ENCODE data around the gene ZBTB26. TPM values are rescaled to one million over a fixed set of nuclear protein-coding genes. Genes with fewer than 3 reads are reported as not detected.

The ZBTB26 gene
- total and polyA plus RNA-seq, 10 of the 15 experiments (the other 5 are each of a cell fraction or from before 2014, with no cell fraction given), result 1.8 to 19.5 (median 4.5) TPM

DNA sequence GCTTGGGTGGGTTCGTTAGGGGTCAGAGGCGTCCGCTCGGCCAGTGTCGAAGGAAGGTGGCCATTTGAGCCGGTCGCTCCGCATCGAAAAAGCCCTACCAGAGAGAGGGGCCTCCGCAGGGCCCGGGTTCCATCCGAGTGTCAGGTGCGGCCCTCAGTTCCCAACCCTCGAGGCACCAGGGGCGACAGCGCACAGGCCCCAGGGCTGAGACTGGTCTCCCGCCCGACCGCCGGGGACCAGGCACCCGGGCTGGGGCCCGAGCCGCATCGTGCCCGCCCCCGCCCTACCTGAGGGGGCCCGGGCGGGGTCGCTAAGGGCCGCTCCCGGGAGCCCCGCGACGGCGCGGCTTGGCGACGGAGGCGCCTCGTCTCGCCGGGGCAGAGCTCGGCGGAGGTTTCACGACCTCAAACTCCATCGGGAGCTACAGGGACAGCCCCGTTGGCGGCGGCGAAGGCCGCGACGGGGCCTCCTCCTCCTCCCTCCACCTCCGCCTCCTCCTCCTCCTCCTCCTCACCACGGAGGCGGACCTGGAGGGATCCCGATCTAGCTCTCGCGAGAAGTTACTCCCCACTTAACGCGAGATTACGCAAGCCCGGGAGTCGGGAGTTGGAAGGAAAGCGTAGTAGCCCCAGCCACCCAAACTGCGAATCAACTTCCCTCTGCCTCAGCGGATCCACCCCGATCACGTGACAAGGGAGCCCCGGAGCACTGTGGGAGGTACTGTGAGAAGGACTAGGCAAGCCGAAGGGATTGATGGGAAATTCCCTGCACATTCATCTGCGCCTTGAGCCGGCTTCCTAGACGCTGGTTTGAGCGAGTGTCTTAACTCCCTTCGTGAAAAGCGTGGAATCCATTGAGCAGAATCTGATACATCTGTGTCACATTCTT is 26.2 kb downstream of the ZBTB26 start, which contains the start of gene RC3H2 (continued):
- no peak for TF ChIP-seq PAX5 (IDR thresholded peaks at IDR 0.05; ENCODE audit: borderline replicate concordance, low read depth, low read length)
- TF ChIP-seq BHLHE40 (IDR thresholded peaks at IDR 0.05; ENCODE audit: borderline replicate concordance in 1 of 2, low read depth in 2 of 2, low read length in 1 of 2), result peak; percentile 85 to 95
- TF ChIP-seq, protein P1, sequence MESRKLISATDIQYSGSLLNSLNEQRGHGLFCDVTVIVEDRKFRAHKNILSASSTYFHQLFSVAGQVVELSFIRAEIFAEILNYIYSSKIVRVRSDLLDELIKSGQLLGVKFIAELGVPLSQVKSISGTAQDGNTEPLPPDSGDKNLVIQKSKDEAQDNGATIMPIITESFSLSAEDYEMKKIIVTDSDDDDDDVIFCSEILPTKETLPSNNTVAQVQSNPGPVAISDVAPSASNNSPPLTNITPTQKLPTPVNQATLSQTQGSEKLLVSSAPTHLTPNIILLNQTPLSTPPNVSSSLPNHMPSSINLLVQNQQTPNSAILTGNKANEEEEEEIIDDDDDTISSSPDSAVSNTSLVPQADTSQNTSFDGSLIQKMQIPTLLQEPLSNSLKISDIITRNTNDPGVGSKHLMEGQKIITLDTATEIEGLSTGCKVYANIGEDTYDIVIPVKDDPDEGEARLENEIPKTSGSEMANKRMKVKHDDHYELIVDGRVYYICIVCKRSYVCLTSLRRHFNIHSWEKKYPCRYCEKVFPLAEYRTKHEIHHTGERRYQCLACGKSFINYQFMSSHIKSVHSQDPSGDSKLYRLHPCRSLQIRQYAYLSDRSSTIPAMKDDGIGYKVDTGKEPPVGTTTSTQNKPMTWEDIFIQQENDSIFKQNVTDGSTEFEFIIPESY (IDR thresholded peaks at IDR 0.05), result no peak
- peak; percentile 58 for TF ChIP-seq PKNOX1 (IDR thresholded peaks at IDR 0.05)
- peak; percentile 77 for TF ChIP-seq RELB (IDR thresholded peaks at IDR 0.05; ENCODE audit: low read depth)
- peak; percentile 67; the same call in 1 of the 2 replicates for TF ChIP-seq ZNF207 (IDR thresholded peaks at IDR 0.05; ENCODE audit: borderline replicate concordance)
- peak; percentile 96; the same call in 1 of the 2 replicates for TF ChIP-seq NFXL1 (IDR thresholded peaks at IDR 0.05; ENCODE audit: borderline replicate concordance)
- peak; percentile 71; the same call in 1 of the 2 replicates for TF ChIP-seq PML (IDR thresholded peaks at IDR 0.05; ENCODE audit: low read length)
- peak; percentile 94 for TF ChIP-seq POLR2A (IDR thresholded peaks at IDR 0.05; ENCODE audit: low read depth, low read length)
- TF ChIP-seq, protein P2, sequence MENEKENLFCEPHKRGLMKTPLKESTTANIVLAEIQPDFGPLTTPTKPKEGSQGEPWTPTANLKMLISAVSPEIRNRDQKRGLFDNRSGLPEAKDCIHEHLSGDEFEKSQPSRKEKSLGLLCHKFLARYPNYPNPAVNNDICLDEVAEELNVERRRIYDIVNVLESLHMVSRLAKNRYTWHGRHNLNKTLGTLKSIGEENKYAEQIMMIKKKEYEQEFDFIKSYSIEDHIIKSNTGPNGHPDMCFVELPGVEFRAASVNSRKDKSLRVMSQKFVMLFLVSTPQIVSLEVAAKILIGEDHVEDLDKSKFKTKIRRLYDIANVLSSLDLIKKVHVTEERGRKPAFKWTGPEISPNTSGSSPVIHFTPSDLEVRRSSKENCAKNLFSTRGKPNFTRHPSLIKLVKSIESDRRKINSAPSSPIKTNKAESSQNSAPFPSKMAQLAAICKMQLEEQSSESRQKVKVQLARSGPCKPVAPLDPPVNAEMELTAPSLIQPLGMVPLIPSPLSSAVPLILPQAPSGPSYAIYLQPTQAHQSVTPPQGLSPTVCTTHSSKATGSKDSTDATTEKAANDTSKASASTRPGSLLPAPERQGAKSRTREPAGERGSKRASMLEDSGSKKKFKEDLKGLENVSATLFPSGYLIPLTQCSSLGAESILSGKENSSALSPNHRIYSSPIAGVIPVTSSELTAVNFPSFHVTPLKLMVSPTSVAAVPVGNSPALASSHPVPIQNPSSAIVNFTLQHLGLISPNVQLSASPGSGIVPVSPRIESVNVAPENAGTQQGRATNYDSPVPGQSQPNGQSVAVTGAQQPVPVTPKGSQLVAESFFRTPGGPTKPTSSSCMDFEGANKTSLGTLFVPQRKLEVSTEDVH (IDR thresholded peaks at IDR 0.05; ENCODE audit: low read depth, partially characterized antibody), result peak; percentile 41
- TF ChIP-seq, protein P3, sequence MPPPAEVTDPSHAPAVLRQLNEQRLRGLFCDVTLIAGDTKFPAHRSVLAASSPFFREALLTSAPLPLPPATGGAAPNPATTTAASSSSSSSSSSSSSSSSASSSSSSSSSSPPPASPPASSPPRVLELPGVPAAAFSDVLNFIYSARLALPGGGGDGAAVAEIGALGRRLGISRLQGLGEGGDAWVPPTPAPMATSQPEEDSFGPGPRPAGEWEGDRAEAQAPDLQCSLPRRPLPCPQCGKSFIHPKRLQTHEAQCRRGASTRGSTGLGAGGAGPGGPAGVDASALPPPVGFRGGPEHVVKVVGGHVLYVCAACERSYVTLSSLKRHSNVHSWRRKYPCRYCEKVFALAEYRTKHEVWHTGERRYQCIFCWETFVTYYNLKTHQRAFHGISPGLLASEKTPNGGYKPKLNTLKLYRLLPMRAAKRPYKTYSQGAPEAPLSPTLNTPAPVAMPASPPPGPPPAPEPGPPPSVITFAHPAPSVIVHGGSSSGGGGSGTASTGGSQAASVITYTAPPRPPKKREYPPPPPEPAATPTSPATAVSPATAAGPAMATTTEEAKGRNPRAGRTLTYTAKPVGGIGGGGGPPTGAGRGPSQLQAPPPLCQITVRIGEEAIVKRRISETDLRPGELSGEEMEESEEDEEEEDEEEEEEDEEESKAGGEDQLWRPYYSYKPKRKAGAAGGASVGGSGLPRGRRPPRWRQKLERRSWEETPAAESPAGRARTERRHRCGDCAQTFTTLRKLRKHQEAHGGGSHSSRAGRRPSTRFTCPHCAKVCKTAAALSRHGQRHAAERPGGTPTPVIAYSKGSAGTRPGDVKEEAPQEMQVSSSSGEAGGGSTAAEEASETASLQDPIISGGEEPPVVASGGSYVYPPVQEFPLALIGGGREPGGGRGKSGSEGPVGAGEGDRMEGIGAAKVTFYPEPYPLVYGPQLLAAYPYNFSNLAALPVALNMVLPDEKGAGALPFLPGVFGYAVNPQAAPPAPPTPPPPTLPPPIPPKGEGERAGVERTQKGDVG (CRISPR knock-in tag; IDR thresholded peaks at IDR 0.05), result peak; percentile 49; the same call in 1 of the 2 replicates
- no peak for TF ChIP-seq MYC (IDR thresholded peaks at IDR 0.05; ENCODE audit: insufficient read depth, insufficient read length, insufficient replicate concordance, low read length, severe bottlenecking)
- TF ChIP-seq GABPA (IDR thresholded peaks at IDR 0.05; ENCODE audit: low read depth), result peak; percentile 65; the same call in 1 of the 2 replicates
- TF ChIP-seq HCFC1 (IDR thresholded peaks at IDR 0.05; ENCODE audit: low read length), result peak; percentile 75
- TF ChIP-seq JUNB (IDR thresholded peaks at IDR 0.05), result no peak
- TF ChIP-seq CREM (IDR thresholded peaks at IDR 0.05; ENCODE audit: low read depth), result peak; percentile 72
- TF ChIP-seq ATF3 (IDR thresholded peaks at IDR 0.05; ENCODE audit: borderline replicate concordance, extremely low read depth, low read depth, low read length), result peak; percentile 77; the same call in 1 of the 2 replicates
